Osteocyte (in vitro differentiated cells): ENCODE measurements around the gene UTF1. TPM values are rescaled to one million over a fixed set of nuclear protein-coding genes. Genes with fewer than 3 reads are reported as not detected.

Experiments
- DNase-seq: peaks from one replicate; pipeline ENCODE4 v3.0.0; 2021; ENCODE audit warnings: mixed read lengths; ENCODE audit not compliant: unreplicated experiment; ENCODE audit errors: extremely low spot score
- H3K27ac Mint-ChIP-seq: one replicate; pipeline ENCODE4 v1.8.0; 2021; ENCODE audit warnings: mild to moderate bottlenecking, mixed read lengths; ENCODE audit not compliant: unreplicated experiment
- H3K27me3 Mint-ChIP-seq: one replicate; pipeline ENCODE4 v1.8.0; 2021; ENCODE audit warnings: mixed read lengths; ENCODE audit not compliant: unreplicated experiment
- H3K36me3 Mint-ChIP-seq: one replicate; pipeline ENCODE4 v1.8.0; 2021; ENCODE audit warnings: mixed read lengths; ENCODE audit not compliant: unreplicated experiment
- H3K4me1 Mint-ChIP-seq: one replicate; pipeline ENCODE4 v1.8.0; 2021; ENCODE audit warnings: mixed read lengths; ENCODE audit not compliant: unreplicated experiment
- H3K4me3 Mint-ChIP-seq: one replicate; pipeline ENCODE4 v1.8.0; 2021; ENCODE audit warnings: mild to moderate bottlenecking, moderate library complexity, mixed read lengths; ENCODE audit not compliant: unreplicated experiment
- H3K9me3 Mint-ChIP-seq: one replicate; pipeline ENCODE4 v1.8.0; 2021; ENCODE audit warnings: mixed read lengths; ENCODE audit not compliant: unreplicated experiment
- total RNA-seq: library from RNA; stranded (reverse); gene quantifications from 2 replicates; pipeline ENCODE4 v1.2.1, GENCODE V29; 2021
- TF ChIP-seq, protein P1 (sequence below): fragments of 200-600 bp; sonication (generic); IDR thresholded peaks from 2 replicates; pipeline ENCODE4 v1.5.0; 2021; ENCODE audit warnings: antibody characterized with exemption, mild to moderate bottlenecking, moderate library complexity

The UTF1 gene
- total RNA-seq, 1 donor from 2014 or later, result not detected

DNA sequence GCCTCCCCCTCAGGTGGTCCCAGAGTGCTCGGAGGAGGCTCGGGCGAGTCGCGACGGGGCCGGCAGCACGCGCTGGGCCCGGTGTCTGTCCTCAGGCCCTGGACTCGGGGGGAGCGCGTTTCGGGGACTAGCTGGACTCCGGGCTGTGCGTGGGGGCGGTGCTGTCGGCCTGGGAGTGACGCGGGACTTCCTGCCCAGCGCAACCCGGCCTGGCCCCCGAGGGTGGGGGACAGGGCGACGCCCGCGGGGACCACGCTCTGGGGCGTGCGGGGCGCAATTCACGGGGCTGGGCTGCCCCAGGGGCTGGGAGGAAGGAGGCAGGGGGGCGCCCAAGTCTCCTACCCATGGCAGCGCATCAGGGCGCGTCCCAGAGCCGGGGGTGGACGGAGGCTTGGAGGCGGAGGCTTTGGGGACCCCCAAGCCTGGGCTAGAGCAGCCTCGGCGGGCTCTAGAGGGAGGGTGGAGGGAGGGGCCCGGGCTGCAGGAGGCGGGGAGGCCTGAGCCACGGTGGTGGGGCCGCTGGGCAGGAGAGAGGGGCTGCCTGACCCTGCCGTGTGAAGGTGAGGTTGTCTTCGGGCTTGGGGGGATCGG is 5.3 kb downstream of the UTF1 start:
- DNase-seq, result no peak
- TF ChIP-seq, protein P1, sequence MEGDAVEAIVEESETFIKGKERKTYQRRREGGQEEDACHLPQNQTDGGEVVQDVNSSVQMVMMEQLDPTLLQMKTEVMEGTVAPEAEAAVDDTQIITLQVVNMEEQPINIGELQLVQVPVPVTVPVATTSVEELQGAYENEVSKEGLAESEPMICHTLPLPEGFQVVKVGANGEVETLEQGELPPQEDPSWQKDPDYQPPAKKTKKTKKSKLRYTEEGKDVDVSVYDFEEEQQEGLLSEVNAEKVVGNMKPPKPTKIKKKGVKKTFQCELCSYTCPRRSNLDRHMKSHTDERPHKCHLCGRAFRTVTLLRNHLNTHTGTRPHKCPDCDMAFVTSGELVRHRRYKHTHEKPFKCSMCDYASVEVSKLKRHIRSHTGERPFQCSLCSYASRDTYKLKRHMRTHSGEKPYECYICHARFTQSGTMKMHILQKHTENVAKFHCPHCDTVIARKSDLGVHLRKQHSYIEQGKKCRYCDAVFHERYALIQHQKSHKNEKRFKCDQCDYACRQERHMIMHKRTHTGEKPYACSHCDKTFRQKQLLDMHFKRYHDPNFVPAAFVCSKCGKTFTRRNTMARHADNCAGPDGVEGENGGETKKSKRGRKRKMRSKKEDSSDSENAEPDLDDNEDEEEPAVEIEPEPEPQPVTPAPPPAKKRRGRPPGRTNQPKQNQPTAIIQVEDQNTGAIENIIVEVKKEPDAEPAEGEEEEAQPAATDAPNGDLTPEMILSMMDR, result no peak
- no peaks in the 10 kb centered on the region for H3K36me3 Mint-ChIP-seq
- H3K9me3 Mint-ChIP-seq, result no peaks in the 10 kb centered on the region
- H3K27ac Mint-ChIP-seq, result no peak overlapping the region
- H3K4me1 Mint-ChIP-seq, result peaks cover 12% of the 10 kb centered on the region
- no peak overlapping the region for H3K4me3 Mint-ChIP-seq
- H3K27me3 Mint-ChIP-seq, result peaks cover 60% of the 10 kb centered on the region

DNA sequence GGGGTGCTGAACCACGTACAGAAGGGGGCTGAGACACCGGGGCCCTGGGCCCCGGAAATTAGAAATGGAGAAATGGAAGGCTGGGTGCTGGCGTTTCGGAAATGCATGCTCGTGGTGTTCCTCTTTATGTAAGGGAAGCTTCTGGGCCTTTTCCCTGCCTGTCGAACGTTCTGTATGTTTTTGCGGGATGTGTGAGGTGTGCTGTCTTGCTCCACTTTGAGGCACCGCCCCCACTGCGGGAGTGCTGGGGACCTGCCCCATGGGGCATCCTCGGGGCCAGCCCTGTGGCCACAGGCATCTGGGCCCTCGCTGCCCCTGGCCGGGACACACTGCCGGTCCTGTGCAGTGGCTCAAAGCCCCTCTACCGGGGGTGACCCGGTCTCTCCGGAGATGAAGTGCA is 5.9 kb downstream of the UTF1 start:
- H3K4me3 Mint-ChIP-seq, result no peak overlapping the region

DNA sequence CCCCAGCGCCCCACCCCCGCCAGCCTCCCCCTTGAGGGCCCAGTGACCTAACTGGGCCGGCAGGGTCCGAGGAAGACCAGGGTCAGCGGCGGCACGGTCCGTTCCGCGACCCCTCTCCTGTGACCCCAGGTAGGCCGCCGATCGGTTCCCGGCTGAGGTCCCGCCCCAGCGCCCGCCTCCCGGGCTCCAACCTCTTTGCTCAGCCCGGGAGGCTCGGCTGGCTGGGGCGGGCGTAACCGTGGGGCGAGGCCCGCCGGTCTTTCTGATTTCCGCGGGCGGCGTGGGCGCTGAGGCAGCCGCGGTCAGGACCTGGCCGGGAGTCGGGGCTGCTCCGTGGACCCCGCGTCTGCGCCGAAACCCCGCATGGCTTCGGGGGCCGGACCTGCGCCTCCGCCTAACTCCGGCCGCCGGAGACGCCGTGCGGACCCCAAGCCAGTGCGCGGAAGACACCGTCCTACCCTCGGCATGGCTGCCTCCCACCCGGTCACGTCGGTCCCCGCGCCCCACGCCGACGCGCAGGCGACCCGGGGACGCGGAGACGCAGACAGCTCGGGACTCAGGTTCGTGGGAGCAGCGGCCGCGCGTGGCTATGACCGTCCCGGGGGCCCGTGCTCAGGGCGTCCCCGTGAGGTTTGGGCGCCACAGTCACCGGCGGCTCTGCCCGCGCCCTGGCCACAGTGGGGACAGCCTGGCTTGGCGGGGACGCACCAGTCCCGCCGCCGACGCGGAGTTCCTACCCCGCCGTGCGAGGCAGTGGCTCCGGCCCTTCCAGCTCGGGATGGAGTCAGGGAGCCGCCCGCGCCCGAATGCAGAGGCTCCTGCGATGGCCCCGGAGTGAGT is 6.6 kb downstream of the UTF1 start:
- peaks cover 9% of the 10 kb centered on the region for H3K4me1 Mint-ChIP-seq
- H3K27ac Mint-ChIP-seq, result no peak overlapping the region
- H3K27me3 Mint-ChIP-seq, result peaks cover 65% of the 10 kb centered on the region
- H3K9me3 Mint-ChIP-seq, result no peaks in the 10 kb centered on the region
- no peaks in the 10 kb centered on the region for H3K36me3 Mint-ChIP-seq
- no peak for DNase-seq
- H3K4me3 Mint-ChIP-seq, result no peak overlapping the region
- TF ChIP-seq, protein P1, result no peak

More for the DNA sequence above, 5.9 kb downstream of the UTF1 start:
- Mint-ChIP-seq H3K4me1 (peaks cover 12% of the 10 kb centered on the region), H3K27me3 (peaks cover 63% of the 10 kb centered on the region), H3K9me3 (no peaks in the 10 kb centered on the region), H3K36me3 (no peaks in the 10 kb centered on the region), H3K27ac (no peak overlapping the region)
- no peak for DNase-seq
- TF ChIP-seq, protein P1, result no peak

DNA sequence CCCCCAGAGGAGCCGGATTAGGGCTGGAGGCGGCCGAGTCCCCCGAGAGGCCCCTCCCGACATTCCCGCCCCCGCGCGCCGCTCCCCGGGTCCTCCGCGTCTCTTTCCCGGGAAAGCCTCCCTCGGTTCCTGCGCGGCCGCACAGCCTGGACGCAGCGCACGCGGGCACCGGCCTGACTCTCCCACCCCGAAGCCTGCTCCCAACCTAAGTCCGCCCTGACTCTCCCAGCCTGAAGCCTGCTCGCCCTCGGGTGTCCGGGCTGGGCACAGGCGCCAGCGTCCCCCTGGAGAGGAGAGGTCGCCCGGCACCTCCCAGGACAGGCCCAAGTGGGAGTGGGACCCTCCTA is 7.2 kb downstream of the UTF1 start:
- Mint-ChIP-seq H3K27ac (no peak overlapping the region), H3K9me3 (no peaks in the 10 kb centered on the region), H3K36me3 (no peaks in the 10 kb centered on the region), H3K4me1 (peaks cover 7% of the 10 kb centered on the region), H3K4me3 (no peak overlapping the region), H3K27me3 (peaks cover 63% of the 10 kb centered on the region)
- no peak for DNase-seq
- TF ChIP-seq, protein P1, result no peak
